Measurements from ENCODE around the gene FALEC.

FALEC gene

DNA sequence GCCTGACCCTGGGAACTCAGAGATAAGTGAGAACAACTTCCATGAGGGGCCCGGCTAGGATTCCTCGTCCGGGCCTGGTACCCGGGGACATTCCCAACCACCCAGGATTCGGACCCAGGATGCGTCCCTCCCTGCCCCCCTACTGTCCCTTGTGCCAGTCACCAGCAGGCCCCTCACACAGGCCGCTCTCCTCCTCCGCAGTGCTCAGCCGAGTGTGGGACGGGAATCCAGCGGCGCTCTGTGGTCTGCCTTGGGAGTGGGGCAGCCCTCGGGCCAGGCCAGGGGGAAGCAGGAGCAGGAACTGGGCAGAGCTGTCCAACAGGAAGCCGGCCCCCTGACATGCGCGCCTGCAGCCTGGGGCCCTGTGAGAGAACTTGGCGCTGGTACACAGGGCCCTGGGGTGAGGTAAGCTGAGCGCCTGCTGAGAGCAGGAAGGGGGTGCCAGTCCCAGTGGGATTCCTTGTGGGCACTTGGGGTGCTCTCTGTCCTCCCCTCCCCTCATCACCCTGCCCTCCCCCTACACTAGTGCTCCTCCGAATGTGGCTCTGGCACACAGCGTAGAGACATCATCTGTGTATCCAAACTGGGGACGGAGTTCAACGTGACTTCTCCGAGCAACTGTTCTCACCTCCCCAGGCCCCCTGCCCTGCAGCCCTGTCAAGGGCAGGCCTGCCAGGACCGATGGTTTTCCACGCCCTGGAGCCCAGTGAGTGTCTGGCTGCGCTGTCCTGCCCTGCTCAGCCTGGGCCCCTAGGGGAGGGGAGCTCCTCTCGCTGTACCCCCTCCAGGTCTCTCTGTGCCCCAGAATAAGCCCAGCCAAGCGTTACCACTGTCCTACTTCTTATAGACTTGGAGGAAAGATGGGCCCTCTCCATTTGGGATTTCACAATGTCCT is 43.5 kb downstream of the FALEC start:
- DNase-seq (ENCODE audit: low read depth): no peak

DNA sequence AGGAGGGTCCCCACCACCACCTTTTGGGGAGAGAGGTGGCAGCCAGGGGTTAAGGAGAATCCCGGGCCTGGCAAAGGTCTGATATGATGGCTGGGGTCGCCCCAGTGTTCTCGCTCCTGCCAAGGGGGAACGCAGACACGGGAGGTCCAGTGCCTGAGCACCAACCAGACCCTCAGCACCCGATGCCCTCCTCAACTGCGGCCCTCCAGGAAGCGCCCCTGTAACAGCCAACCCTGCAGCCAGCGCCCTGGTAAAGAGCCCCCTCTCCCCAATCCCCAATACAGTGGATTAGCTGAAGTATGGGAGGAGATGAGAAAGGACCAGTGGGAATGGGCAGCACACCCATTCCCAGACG is 44.1 kb downstream of the FALEC start:
- no peak for DNase-seq (ENCODE audit: low read depth)

DNA sequence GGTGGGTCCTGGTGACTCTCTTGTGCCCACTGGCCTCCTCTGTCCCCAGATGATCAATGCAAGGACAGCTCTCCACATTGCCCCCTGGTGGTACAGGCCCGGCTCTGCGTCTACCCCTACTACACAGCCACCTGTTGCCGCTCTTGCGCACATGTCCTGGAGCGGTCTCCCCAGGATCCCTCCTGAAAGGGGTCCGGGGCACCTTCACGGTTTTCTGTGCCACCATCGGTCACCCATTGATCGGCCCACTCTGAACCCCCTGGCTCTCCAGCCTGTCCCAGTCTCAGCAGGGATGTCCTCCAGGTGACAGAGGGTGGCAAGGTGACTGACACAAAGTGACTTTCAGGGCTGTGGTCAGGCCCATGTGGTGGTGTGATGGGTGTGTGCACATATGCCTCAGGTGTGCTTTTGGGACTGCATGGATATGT is 44.5 kb downstream of the FALEC start:
- no peak for DNase-seq (ENCODE audit: low read depth)

DNA sequence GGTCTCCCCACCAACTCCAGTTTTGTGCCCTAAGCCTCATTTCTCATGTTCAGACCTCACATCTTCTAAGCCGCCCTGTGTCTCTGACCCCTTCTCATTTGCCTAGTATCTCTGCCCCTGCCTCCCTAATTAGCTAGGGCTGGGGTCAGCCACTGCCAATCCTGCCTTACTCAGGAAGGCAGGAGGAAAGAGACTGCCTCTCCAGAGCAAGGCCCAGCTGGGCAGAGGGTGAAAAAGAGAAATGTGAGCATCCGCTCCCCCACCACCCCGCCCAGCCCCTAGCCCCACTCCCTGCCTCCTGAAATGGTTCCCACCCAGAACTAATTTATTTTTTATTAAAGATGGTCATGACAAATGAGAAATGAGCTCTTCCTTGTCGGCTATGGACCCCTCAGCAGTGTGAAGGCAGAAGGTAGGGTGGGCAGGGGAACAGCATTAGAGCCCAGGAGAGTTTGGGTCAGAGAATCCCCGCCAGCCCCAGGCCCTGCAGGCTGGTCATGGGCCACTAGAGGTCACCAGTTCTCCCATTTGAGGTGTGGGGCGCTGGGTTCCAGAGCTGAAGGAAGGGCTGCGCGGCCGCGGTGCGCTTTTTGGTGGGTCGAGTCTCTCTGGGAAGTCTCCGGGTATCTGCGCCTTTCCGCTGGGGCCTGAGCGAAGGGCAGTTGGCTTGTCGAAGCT is 45.2 kb downstream of the FALEC start:
- DNase-seq (ENCODE audit: low read depth): no peak

DNA sequence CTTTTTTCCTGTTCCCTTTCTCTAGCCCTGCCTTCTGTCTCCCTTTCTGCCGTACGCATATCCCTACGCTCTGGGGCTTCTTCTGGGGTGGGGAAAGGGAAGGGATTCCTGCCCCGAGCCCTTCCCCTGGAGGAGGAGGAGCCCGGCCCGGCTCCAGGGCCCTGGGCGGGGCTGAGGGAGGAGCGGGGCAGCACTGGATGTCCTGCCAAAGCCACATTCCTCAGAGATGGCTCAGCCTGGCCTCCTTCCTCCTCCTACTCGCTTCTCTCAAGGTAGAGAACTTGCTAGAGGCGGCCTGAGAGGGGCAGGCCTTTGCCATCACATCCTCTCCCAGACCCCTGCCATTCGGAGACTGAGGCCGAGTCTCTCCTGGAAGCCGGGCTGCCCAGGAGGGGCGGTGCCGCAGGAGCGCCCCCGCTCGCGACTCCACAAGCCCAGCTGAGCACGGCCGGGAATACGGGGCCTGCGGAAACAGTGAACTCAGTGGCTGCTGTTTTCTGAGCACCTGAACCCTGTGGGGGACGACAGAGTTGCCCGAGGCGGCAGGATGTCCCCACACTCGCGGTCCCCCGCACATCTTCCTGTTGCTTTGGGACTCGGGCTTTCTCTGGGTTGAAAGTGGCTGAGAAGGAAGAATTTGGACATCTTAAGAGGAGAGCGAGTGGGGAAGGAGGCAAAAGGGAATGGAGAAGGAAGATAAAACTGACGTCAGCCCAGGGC is 45.9 kb downstream of the FALEC start:
- DNase-seq (ENCODE audit: low read depth): peak; percentile 99

DNA sequence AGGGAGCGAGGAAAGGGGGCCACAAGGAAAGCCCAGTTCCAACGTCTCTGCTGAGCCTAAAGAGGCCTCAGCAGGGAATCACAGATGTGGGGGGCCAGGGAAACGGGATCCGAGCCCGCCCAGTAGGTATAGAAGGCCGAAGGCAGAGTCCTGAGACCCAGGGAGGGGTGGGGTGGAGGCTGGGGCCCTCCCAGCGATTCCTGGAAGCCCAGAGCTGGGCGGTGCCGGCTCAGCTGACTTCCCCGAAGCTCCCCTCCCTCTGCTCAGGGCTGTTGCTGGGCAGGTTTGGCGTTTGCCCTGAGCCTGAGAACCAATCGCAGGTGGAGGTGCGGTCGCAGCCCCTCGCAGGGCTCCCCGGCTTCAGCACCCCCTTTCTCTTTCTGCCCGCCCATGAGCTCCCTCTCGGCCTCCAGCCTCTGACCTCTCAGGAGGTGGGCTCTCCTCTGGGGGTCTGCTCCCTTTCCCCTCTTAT is 46.5 kb downstream of the FALEC start:
- peak; percentile 94 for DNase-seq (ENCODE audit: low read depth)

DNA sequence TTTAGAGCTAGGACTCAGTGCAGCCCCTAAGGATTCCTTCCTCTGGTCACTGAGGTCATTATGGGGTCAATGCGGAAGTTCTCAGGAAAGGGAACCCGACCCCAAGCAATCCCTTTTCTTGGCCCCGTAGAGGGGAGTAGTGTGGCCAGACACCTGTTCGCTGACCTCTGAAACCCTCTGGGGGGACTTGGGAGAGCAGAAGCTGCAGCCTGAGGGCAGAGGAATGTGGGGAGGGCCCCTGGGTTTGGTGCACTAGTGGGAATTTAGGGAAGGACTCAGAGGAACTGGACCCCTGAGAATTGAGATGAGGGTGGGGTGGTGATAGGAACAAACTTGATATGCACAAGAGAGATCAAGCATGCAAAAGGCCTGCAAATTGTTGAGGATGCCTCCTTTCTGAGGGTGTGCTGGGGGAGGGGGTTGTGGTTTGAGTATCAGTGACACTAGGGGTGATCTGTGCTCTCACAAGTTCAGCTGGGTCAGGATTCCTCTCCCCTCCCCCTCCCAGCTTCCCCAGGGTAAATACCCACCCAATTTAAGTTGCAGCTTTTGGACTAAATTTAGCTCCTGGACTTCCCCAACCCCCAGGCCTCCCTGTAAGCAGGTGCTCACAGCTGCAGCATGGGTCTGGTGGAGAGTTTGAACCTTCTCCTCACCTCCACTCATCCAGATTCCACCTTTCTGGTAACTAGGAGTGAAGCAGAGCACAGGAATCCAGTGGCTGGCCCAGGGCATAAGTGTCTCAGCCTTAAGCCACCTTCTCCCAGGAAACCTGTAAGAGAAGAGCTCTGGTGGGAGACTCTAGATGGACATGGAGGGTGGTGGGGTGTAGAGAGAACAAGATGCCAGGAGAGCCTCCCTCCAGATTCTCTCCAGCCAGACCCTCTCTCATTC is 47.1 kb downstream of the FALEC start:
- peak; percentile 33 for DNase-seq (ENCODE audit: low read depth)

DNA sequence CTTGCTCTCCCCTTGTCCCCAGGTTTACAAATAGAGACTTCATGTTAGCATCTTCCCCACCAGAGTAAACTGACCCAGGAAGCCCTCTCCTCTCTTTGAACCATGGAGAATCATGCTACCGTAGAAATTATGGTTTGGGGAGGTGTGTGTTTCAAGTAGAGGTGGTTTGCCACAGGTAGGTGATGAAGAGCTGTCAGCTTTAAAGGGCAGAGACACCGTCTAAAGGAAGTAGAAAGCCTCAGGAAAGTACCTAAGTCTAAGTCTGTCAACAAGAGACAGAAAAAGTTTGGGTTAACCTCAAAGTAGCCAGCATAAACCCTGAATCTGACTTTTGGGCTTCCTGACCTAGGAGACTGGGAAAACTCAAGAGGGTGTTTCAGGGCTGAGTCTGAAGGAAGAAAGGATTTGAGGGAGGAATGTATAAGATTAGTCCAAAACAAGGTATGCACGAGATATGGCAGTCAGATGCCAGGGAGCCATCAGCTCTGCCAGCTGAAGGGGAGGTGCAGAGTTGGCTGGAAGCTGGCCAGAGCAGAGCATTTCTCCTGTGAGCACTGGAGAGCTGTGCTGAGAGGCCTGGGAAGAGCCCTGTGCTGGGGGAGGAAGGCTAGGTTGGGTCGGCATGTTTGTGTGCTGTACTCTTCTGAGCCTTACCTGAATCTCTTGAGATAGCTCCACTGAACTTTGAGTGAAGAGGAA is 47.9 kb downstream of the FALEC start:
- DNase-seq (ENCODE audit: low read depth): peak; percentile 77

DNA sequence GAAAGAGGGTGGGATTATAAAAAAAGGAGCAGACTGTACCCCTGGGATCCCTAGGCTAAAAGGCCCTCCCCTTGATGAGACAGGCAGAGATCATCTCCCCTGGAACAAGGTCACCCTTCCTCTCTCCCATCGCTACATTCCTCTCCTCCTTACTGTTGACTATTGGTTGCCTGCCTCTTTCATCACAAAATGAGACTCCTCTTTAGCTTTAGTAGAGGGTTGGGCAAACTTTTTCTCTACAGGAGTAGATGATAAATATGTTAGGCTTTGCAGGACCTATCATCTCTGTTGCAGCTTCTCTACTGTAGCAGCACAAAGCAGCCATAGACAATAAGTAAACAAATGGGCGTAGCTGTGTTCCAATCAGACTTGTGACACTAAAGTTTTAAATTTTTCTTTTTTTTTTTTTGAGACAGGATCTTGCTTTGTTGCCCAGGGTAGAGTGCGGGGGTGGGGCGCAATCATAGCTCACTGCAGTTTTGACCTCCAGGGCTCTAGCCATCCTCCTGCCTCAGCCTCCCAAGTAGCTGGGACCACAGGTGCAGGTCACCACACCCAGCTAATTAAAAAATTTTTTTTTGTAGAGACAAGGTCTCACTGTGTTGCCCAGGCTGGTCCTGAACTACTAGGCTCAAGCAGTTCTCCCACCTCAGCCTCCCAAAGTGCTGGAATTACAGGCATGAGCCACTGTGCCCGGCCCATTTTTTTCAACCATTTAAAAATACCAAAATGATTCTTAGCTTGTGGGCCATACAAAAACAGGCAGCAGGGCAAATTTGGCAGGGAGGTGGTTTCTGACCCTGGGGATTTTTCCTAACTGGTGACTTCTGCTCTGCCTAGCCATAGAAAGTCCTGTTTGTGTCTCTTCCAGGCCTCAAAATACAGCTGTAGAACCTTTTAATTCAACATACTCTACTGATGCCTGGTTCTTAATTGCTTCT is 48.8 kb downstream of the FALEC start:
- peak; percentile 87 for DNase-seq (ENCODE audit: low read depth)

DNA sequence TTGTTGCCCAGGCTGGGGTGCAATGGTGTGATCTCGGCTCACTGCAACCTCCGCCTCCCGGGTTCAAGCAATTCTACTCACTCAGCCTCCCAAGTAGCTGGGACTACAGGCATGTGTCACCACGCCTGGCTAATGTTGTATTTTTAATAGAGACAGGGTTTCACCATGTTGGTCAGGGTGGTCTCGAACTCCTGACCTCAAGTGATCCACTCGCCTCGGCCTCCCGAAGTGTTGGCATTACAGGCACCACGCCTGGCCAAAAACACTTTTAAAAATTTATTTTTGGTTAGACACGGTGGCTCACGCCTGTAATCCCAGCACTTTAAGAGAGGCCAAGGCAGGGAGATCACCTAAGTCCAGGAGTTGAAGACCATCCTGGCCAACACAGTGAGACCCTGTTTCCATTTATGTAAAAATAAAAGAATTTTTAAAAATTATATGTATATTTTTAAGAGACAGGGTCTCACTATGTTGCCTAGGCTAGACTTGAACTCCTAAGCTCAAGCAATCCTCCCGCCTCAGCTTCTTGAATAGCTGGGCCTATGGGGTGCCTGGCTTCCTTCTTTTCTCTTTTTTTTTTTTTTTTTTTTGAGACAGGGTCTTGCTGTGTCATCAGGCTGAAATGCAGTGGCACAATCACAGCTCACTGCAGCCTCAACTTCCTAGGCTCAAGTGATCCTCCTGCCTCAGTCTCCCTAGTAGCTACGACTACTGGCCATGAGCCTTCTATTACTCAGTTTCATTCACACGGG is 49.9 kb downstream of the FALEC start:
- peak; percentile 22 for DNase-seq (ENCODE audit: low read depth)

DNA sequence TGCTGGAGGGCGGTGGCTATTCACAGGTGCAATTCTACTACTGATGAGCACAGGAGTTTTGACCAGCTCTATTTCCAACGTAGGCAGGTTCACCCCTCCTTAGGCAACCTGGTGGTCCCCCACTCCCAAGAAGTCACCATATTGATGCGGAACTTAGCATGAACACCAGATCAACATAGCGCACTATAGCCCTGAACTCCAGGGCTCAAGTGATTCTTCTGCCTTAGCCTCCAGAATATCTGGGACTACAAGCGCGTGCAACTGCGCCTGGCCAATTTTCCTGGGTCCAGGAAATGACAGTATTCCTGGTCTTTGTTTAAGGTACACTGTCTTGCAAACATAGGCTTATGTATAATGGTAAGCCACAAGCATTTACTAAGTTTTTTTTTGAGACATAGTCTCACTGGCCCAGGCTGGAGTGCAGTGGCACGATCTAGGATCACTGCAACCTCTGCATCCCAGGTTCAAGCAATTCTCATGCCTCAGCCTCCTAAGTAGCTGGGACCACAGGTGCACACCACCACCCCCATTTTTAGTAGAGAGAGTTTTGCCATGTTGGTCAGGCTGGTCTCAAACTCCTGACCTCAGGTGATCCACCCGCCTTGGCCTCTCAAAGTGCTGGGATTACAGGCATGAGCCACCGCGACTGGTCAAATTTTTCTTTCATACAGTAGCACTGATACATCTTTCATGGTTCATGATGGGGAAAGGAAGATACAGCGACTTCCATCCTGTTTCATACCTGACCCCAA is 51.2 kb downstream of the FALEC start:
- peak; percentile 11 for DNase-seq (ENCODE audit: low read depth)

DNA sequence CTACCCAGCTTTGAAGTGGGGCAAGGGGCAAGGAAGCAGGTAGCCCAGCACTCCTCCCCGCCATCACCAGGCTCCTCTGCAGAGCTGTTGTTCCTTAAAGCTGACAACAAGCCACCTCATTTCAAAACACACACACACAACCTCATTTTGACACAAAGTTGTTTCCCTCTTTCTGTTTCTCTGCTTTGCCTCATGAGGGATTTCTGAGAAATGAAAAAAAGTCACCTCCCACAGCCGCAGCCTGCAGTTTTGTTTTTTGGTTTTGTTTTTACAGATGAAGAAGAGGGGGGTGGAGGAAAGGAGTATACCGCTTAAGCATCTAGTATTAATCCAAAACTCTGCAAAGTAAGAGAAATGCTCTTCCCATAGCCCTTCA is 51.8 kb downstream of the FALEC start:
- DNase-seq (ENCODE audit: low read depth): peak; percentile 75

DNA sequence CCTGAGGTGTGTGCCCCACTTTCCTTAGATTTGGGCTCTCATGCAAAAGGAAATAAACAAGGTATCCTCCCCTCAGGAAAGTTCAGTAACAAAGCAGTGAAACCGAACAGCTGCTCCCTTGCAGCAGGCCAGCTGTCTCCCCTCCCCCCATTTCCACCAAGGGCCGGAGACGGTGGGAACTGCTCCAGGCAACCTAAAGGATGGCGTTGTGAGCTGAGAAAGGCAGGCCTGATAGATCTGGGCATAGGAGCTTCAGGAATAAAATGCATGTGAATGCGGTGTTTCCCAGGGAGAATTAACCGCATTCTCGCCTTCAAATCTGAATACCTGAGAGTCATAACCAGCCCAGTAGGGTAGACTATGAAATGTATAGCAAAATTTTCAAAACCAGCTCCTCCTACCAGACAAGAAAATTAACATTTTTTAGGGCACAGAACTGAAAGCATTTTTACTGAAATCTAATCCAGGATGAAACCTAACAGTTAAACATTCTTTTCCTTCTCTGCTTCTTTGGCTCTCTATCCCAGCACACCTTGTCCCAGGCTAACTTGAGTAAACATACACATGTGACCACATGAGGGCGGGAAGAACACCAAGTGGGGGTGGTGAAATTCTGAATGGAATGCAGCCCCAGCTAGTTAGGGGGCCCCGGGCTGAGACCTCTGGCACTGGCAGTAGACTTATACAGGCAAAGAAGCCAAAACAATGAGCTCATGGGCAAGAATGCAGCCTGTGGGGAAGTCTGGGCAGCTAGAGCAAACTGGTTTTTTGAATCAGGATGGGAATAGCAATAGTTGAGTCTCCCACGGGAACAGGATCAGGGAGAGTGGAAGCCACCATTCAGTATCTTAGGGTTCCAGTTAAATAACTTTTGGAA is 52.4 kb downstream of the FALEC start:
- DNase-seq (ENCODE audit: low read depth): peak; percentile 99

DNA sequence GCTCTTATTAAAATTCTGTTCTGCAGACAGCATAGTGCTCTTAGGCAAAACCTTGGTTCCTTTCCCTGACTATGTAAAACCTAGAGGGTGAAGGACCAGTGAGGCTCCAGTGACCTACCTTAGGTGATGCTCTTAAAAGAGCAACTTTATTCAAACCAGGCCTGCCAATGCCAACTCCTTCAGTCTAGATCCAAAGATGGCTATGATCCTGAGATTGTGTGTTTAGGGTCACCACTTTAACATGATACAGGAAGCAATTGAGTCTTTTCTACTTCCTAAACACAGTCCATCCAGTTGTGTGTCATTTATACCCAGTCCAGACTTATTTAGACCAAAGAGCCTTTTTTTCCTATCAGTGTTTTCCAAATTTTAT is 53.0 kb downstream of the FALEC start:
- DNase-seq (ENCODE audit: low read depth): no peak

DNA sequence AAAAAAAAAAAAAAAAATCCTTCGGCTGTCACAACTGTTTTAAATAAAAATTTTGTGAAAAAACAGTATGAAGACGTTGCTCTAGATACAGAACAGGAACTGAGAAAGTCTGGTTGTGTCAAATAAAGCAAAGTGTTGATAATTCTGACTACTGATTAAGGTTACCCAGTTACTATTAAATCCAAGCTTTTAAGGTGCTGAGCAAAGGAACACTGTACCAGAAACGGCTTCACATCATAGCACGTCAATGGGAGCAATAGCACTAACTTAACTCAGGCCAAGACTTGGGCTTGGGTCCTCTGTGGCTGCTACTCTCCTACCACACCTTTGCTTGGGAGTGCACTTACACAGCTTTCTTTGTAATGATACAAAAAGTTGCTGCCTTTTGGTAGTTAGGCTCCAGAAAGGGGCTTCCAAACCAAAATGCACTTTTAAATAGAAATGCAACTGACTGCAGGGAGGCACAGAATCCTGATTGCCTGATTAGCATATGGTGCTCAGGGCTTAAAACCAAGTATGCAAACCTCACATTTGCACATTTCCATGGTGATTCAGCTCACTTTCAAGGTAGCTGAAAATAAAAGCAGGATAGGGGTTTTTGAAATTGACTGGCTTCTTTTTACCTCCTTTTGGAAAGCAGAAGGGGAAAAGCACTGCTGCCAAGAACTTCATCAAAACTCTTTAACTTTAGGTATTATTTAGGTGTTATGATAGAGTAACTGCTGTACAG is 57.5 kb downstream of the FALEC start:
- peak; percentile 42 for DNase-seq (ENCODE audit: low read depth)

DNA sequence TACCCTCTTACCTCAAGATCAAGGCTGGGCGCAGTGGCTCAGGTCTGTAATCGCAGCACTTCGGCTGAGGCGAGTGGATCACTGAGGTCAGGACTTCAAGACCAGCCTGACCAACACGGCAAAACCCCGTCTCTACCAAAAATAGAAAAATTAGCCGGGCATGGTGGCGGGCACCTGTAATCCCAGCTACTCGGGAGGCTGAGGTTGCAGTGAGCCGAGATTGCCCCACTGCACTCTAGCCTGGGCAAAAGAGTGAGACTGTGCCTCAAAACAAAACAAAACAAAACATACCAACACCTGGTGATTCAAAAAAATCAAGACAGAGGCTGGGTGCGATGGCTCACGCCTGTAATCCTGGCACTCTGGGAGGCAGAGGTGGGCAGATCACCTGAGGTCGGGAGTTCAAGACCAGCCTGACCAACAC is 58.1 kb downstream of the FALEC start:
- peak; percentile 3 for DNase-seq (ENCODE audit: low read depth)

Measured in amniotic epithelial cell (primary cell).